Gastrocnemius medialis (tissue), 4 donors: ENCODE data around the gene GABRB3.

Experiments used
- CTCF ChIP-seq, 5 experiments: fragments of 450-650 bp in 3 of 5; fragments of 200-600 bp in 2 of 5; sonication (generic) in 2 of 5; IDR thresholded peaks in 4 of 5; conservative IDR thresholded peaks in 1 of 5; 1 replicate in 4 of 5; 2 replicates in 1 of 5; pipeline ENCODE4 v1.5.1; 2016 to 2019; ENCODE audit warnings: antibody characterized with exemption in 5 of 5, mild to moderate bottlenecking in 3 of 5, moderate library complexity in 3 of 5
- POLR2A ChIP-seq, 2 donors: fragments of 450-650 bp; IDR thresholded peaks; one replicate each; pipeline ENCODE4 v1.6.1; 2017; ENCODE audit warnings: antibody characterized with exemption in 2 of 2, mild to moderate bottlenecking in 2 of 2, moderate library complexity in 2 of 2

- TF ChIP-seq CTCF (IDR thresholded peaks at IDR 0.05 in 4 of 5, conservative IDR thresholded peaks at IDR 0.05 in 1 of 5) (no peak), POLR2A (IDR thresholded peaks at IDR 0.05) (no peak)
These were observed 12.9 kb downstream of the GABRB3 start for GRCh38 chr15:26759986-26760385.
